IMR-90 (cell line): ENCODE measurements around the gene AGBL3. TPM values are rescaled to one million over a fixed set of nuclear protein-coding genes. Genes with fewer than 3 reads are reported as not detected.

Experiments used
- ATAC-seq: fragments of 200-7000 bp; cut with Tn5 transposase; 2 replicates; pipeline ENCODE4 v1.9.1; 2020; ENCODE audit warnings: low read depth, mild to moderate bottlenecking, moderate library complexity
- BruUV-seq: library from RNA; stranded (reverse); fragments of 400-500 nt; replicated peaks from 2 replicates; lab custom pipeline; 2021; lab: Mats Ljungman, UMichigan
- CTCF ChIA-PET: fragments of 300-600 bp; formaldehyde crosslinking; extraction: SDS; loops from one replicate; lab custom pipeline; 2021; ENCODE audit warnings: antibody characterized with exemption; lab: Yijun Ruan, JAX
- POLR2A ChIA-PET: fragments of 300-600 bp; sonication (Branson Sonifier 250); formaldehyde crosslinking; loops from one replicate; lab custom pipeline; 2022; ENCODE audit warnings: antibody characterized with exemption; ENCODE audit not compliant: unreplicated experiment; lab: Charles Lee
- DNase-seq: peaks from one replicate; pipeline ENCODE4 v3.0.0; 2013
- H2AFZ ChIP-seq: replicated peaks from 2 replicates; pipeline ENCODE3; 2013; ENCODE audit warnings: low read length, mild to moderate bottlenecking; ENCODE audit not compliant: poor library complexity
- H2AK5ac ChIP-seq: 2 replicates; pipeline ENCODE4 v1.6.1; 2013; ENCODE audit warnings: low read depth, low read length, inconsistent platforms
- H2AK9ac ChIP-seq: replicated peaks from 2 replicates; pipeline ENCODE3; 2013; ENCODE audit warnings: mild to moderate bottlenecking, low read depth, low read length, moderate library complexity; ENCODE audit not compliant: poor library complexity
- H2BK120ac ChIP-seq: 2 replicates; pipeline ENCODE4 v1.6.1; 2013; ENCODE audit warnings: low read depth, low read length, inconsistent platforms
- H2BK15ac ChIP-seq: 3 replicates; pipeline ENCODE4 v1.6.1; 2013; ENCODE audit warnings: low read depth, low read length, inconsistent platforms
- H2BK20ac ChIP-seq: 2 replicates; pipeline ENCODE4 v1.6.1; 2013; ENCODE audit warnings: low read depth, mild to moderate bottlenecking, inconsistent platforms, low read length, moderate library complexity
- H2BK5ac ChIP-seq: 2 replicates; pipeline ENCODE4 v1.6.1; 2013; ENCODE audit warnings: mild to moderate bottlenecking, low read depth, low read length, inconsistent platforms; ENCODE audit not compliant: poor library complexity, severe bottlenecking
- H3K14ac ChIP-seq: replicated peaks from 2 replicates; pipeline ENCODE4 v1.6.1; 2013; ENCODE audit warnings: low read depth, low read length, inconsistent platforms
- H3K18ac ChIP-seq: 2 replicates; pipeline ENCODE4 v1.6.1; 2013; ENCODE audit warnings: low read depth, low read length, control low read depth
- H3K23ac ChIP-seq: 2 replicates; pipeline ENCODE4 v1.6.1; 2013; ENCODE audit warnings: low read depth, low read length, inconsistent platforms
- H3K27ac ChIP-seq: 2 replicates; pipeline ENCODE4 v1.5.1; 2013; ENCODE audit warnings: mild to moderate bottlenecking, control low read depth, low read length; ENCODE audit not compliant: insufficient read depth
- H3K27me3 ChIP-seq: 2 replicates; pipeline ENCODE4 v1.6.1; 2013; ENCODE audit warnings: low read length; ENCODE audit not compliant: control insufficient read depth, insufficient read depth
- H3K36me3 ChIP-seq: 2 replicates; pipeline ENCODE4 v1.6.1; 2013; ENCODE audit warnings: low read length, mixed read lengths; ENCODE audit not compliant: control insufficient read depth, insufficient read depth
- H3K4ac ChIP-seq: 2 replicates; pipeline ENCODE4 v1.6.1; 2013; ENCODE audit warnings: low read depth, low read length, inconsistent platforms
- H3K4me1 ChIP-seq: 2 replicates; pipeline ENCODE4 v1.6.1; 2013; ENCODE audit warnings: low read length, mixed read lengths; ENCODE audit not compliant: control insufficient read depth, insufficient read depth
- H3K4me2 ChIP-seq: 2 replicates; pipeline ENCODE4 v1.6.1; 2013; ENCODE audit warnings: low read depth, mild to moderate bottlenecking, control low read depth, low read length, moderate library complexity
- H3K4me3 ChIP-seq: 2 replicates; pipeline ENCODE4 v1.5.1; 2013; ENCODE audit warnings: low read depth, mild to moderate bottlenecking, control low read depth, low read length, moderate library complexity; ENCODE audit not compliant: insufficient read depth
- H3K56ac ChIP-seq: 2 replicates; pipeline ENCODE4 v1.6.1; 2013; ENCODE audit warnings: low read length, inconsistent platforms; ENCODE audit not compliant: insufficient read depth; ENCODE audit errors: extremely low read depth
- H3K79me1 ChIP-seq, 2 experiments: 2 replicates each; pipeline ENCODE4 v1.6.1; 2013; ENCODE audit warnings: low read length in 2 of 2, inconsistent platforms in 1 of 2, low read depth in 1 of 2
- H3K9ac ChIP-seq: 2 replicates; pipeline ENCODE4 v1.6.1; 2013; ENCODE audit warnings: low read depth, low read length, control low read depth
- H3K9me1 ChIP-seq: 2 replicates; pipeline ENCODE4 v1.6.1; 2013; ENCODE audit warnings: low read length, inconsistent platforms; ENCODE audit not compliant: insufficient read depth
- H3K9me3 ChIP-seq: 2 replicates; pipeline ENCODE4 v1.6.1; 2013; ENCODE audit warnings: low read length; ENCODE audit not compliant: control insufficient read depth, insufficient read depth
- H4K20me1 ChIP-seq: 2 replicates; pipeline ENCODE4 v1.6.1; 2013; ENCODE audit warnings: low read length, inconsistent platforms; ENCODE audit not compliant: insufficient read depth
- H4K5ac ChIP-seq: 2 replicates; pipeline ENCODE4 v1.6.1; 2013; ENCODE audit warnings: mild to moderate bottlenecking, low read depth, low read length, control low read depth
- H4K8ac ChIP-seq, 2 experiments: 2 replicates each; pipeline ENCODE4 v1.6.1; 2013; ENCODE audit warnings: low read depth in 2 of 2, low read length in 2 of 2, control low read depth in 1 of 2, inconsistent platforms in 1 of 2
- H4K91ac ChIP-seq: 2 replicates; pipeline ENCODE4 v1.6.1; 2013; ENCODE audit warnings: low read depth, low read length, inconsistent platforms; ENCODE audit not compliant: insufficient read depth
- BHLHE40 ChIP-seq: fragments of 150-350 bp; IDR thresholded peaks from 2 replicates; pipeline ENCODE4 v1.6.1; 2016; ENCODE audit warnings: mild to moderate bottlenecking, low read depth, low read length
- FOS ChIP-seq: fragments of 150-350 bp; IDR thresholded peaks from 2 replicates; pipeline ENCODE4 v1.6.1; 2016; ENCODE audit warnings: low read depth, low read length
- MAFK ChIP-seq: IDR thresholded peaks from 2 replicates; pipeline ENCODE4 v1.6.1; 2012; ENCODE audit warnings: low read depth, low read length, improper control_type of control experiment
- MXI1 ChIP-seq: IDR thresholded peaks from 2 replicates; pipeline ENCODE4 v1.6.1; 2012; ENCODE audit warnings: low read depth, mild to moderate bottlenecking, low read length, moderate library complexity, borderline replicate concordance
- NFE2L2 ChIP-seq: fragments of 150-350 bp; IDR thresholded peaks from 2 replicates; pipeline ENCODE4 v1.6.1; 2016; ENCODE audit warnings: low read depth, mild to moderate bottlenecking, low read length
- RAD21 ChIP-seq: IDR thresholded peaks from 2 replicates; pipeline ENCODE4 v1.6.1; 2012; ENCODE audit warnings: low read length, improper control_type of control experiment
- RCOR1 ChIP-seq: IDR thresholded peaks from 2 replicates; pipeline ENCODE4 v1.6.1; 2012; ENCODE audit warnings: mild to moderate bottlenecking, low read length, improper control_type of control experiment; ENCODE audit not compliant: insufficient replicate concordance
- SMC3 ChIP-seq: fragments of 150-350 bp; IDR thresholded peaks from 2 replicates; pipeline ENCODE4 v1.6.1; 2016; ENCODE audit warnings: low read depth, mild to moderate bottlenecking, antibody characterized with exemption, low read length, moderate library complexity
- WGBS, 2 experiments: methylation state at CpG; one replicate each; pipeline versions ENCODE4 v1.1.5 to v1.1.7; 2013; ENCODE audit warnings: missing lambda C conversion rate in 2 of 2; ENCODE audit not compliant: insufficient read length in 1 of 2; ENCODE audit errors: extremely low coverage in 2 of 2; 5-methylcytosine and 5-hydroxymethylcytosine counted together
- dilution Hi-C: fragments of 300-500 bp; cut with HindIII; formaldehyde crosslinking; loops from one replicate; pipeline ENCODE4 v1.14.3; 2018; ENCODE audit warnings: low sequenced_read_pairs; ENCODE audit not compliant: unreplicated experiment
- in situ Hi-C: fragments of 300-500 bp; cut with MboI; formaldehyde crosslinking; loops from 3 replicates; pipeline ENCODE4 v1.14.3; 2019; ENCODE audit warnings: low sequenced_read_pairs, inconsistent platforms, mixed read lengths
- intact Hi-C: fragments of 100-400 bp; cut with micrococcal nuclease; formaldehyde crosslinking; loops from 2 replicates; pipeline ENCODE4 v1.10.0; 2022
- polyA plus RNA-seq, 3 experiments: library from polyadenylated mRNA; depleted of rRNA; stranded (reverse); fragments of >200 nt; gene quantifications; 2 replicates each; pipeline ENCODE4 v1.2.3, GENCODE V29; 2012; ENCODE audit warnings: low replicate concordance in 1 of 3
- total RNA-seq: library from RNA; depleted of rRNA; stranded (reverse); fragments of >200 nt; gene quantifications from 2 replicates; pipeline ENCODE4 v1.2.3, GENCODE V29; 2012
- TF ChIP-seq, protein P1 (sequence below): fragments of 150-350 bp; IDR thresholded peaks from 2 replicates; pipeline ENCODE4 v1.6.1; 2016; ENCODE audit warnings: low read depth, mild to moderate bottlenecking, low read length, moderate library complexity, borderline replicate concordance
- TF ChIP-seq, protein P2 (sequence below): fragments of 150-350 bp; IDR thresholded peaks from 2 replicates; pipeline ENCODE4 v1.6.1; 2017; ENCODE audit warnings: mild to moderate bottlenecking, antibody characterized with exemption, low read length, low read depth

Gene AGBL3
- total and polyA plus RNA-seq, 2 of the 4 experiments (the other 2 are of a cell fraction), result 0.18 to 0.65 TPM

DNA sequence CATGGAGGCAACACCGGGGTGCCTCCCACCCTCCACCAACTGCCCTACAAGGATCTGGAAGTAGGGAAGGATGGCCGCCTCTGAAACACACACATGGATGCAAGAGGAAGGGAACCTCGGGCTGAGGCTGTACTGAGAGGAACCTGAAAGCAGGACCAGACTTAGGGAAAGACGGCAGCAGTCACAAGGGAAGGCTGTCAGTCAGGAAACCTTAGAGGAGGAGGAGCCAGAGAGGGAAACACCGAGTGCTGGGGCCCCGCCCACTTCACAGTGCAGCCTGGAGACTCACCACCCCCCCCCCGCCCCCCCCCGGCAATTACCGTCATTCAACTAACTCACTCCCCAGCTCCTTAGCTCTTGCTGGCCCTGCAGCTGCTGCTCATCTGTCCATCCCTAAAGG, 181.7 kb downstream of the AGBL3 start:
- Histone ChIP-seq H3K4me2 (peak overlapping the region; percentile 16; the same call in 1 of the 2 replicates), H2BK20ac (no peak overlapping the region), H4K91ac (no peak overlapping the region), H3K9ac (no peak overlapping the region), H3K9me1 (peaks cover 20% of the 10 kb centered on the region), H2BK15ac (no peak overlapping the region), H3K9me3 (no peaks in the 10 kb centered on the region), H3K4ac (no peak overlapping the region), H3K4me1 (peaks cover 12% of the 10 kb centered on the region), H3K18ac (no peak overlapping the region), H3K14ac (no peak overlapping the region), H3K27me3 (no peaks in the 10 kb centered on the region), H2AK5ac (peak overlapping the region; percentile 33; the same call in 1 of the 2 replicates), H3K27ac (no peak overlapping the region), H4K8ac (no peak overlapping the region; a peak in 1 of 4 replicates), H2AK9ac (peak overlapping the region; percentile 57), H3K36me3 (peaks cover 42% of the 10 kb centered on the region), H4K20me1 (0 out of 2 replicates have a peak, but pooled peaks cover 4% of the 10 kb centered on the region), H3K56ac (no peak overlapping the region), H3K23ac (no peak overlapping the region; the same call in none of the 2 replicates), H4K5ac (no peak overlapping the region), H2BK5ac (no peak overlapping the region), H3K4me3 (no peak overlapping the region), H2AFZ (no peak overlapping the region), H3K79me1 (peaks cover 30 to 55% of the 10 kb centered on the region in 2 experiments), H2BK120ac (no peak overlapping the region)
- TF ChIP-seq, protein P1, sequence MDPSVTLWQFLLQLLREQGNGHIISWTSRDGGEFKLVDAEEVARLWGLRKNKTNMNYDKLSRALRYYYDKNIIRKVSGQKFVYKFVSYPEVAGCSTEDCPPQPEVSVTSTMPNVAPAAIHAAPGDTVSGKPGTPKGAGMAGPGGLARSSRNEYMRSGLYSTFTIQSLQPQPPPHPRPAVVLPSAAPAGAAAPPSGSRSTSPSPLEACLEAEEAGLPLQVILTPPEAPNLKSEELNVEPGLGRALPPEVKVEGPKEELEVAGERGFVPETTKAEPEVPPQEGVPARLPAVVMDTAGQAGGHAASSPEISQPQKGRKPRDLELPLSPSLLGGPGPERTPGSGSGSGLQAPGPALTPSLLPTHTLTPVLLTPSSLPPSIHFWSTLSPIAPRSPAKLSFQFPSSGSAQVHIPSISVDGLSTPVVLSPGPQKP, result no peak
- TF ChIP-seq RCOR1, result no peak
- no peak for TF ChIP-seq FOS
- no peak for TF ChIP-seq NFE2L2
- no peak for TF ChIP-seq SMC3
- TF ChIP-seq, protein P2, sequence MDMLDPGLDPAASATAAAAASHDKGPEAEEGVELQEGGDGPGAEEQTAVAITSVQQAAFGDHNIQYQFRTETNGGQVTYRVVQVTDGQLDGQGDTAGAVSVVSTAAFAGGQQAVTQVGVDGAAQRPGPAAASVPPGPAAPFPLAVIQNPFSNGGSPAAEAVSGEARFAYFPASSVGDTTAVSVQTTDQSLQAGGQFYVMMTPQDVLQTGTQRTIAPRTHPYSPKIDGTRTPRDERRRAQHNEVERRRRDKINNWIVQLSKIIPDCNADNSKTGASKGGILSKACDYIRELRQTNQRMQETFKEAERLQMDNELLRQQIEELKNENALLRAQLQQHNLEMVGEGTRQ, result no peak
- no peak for TF ChIP-seq RAD21
- TF ChIP-seq MAFK, result no peak
- no peak for TF ChIP-seq BHLHE40
- no peak for TF ChIP-seq MXI1
- in situ Hi-C loops, result loop anchor here (10.0 kb wide), 2 partner anchors 183 to 483 kb away; partner anchors contain the start of gene AGBL3
- WGBS, 2 experiments, result no CpG with 5 or more reads among the region's 9 CpGs
- DNase-seq, result no peak
- ATAC-seq, result no peak
- no TSS peak for BruUV-seq
- intact Hi-C loops, result no loop called here
- dilution Hi-C loops, result no loop called here
- ChIA-PET POLR2A (no interaction called here), CTCF (no interaction called here)
